ENCODE measurements around the gene CBL. TPM values are rescaled to one million over a fixed set of nuclear protein-coding genes. Genes with fewer than 3 reads are reported as not detected.

CBL gene
- total RNA-seq, 1 donor from 2014 or later, result 6.2 TPM

DNA sequence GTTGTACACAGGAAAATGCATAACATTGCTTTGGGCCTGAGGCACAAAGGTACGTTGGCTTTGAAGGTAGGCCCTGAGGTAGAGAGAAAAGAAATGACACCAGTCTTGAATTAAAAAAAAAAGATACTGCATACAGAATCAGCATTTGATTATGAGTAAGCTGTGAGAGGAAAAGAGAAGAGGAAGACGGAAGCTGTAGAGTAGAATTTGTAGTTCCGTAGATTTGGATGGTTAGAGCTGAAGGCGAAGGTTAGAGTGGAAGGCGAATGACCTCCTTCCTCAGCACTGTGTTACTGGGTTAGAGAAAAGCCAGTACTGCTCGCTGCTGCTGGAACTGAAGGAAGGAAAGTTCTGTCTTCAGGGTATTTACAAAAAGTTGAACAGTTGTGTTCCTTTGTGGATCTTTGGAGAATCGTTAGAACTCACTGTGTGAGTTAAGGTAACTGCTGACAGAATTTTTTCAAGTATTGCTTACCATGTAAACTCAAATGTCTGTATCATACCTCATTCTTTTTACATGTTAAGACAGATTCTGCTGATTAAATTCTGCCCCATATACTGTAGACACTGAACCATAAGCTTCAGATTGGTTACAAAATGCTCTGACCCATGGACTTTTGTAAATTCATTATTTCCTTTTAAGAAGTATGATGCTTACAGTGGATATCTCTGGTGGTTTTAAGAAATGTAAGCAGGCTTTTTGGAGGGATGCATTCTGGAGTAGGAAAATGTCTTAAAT lies 60.5 kb downstream of the CBL start:
- DNase-seq (ENCODE audit: low read depth in 2 of 2), result no peak

DNA sequence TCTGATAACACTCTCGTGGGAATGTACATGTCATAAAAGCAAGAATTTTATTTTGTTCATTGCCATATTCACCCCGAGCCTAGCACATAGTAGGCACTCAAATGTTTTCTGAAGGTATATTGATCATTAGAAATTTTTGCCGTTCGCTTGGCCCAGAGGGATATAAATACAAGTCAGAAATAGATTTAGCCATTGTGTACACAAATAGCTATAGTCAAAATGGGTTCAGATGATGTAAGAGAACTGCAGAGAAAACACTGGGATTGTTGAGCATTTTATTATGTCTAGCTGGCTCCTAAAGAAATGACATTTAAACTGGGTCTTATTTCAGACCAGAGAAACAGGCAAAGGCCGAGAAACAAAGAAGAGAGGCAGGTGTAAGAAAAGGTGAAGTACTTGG lies 61.5 kb downstream of the CBL start:
- DNase-seq (ENCODE audit: low read depth in 2 of 2), result no peak

DNA sequence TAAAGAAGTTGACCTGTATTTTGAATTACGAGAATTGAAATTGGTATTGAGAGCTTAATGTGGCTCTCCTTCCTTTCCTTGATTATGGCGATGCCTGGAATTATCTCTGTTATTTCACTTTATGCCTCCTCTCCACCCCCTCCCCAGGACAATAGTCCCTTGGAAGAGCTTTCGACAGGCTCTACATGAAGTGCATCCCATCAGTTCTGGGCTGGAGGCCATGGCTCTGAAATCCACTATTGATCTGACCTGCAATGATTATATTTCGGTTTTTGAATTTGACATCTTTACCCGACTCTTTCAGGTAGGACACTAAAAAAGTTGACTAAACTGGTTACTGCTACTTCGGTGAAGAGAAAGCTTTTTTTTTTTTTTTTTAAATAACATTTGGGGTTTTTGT lies 67.6 kb downstream of the CBL start:
- DNase-seq (ENCODE audit: low read depth in 2 of 2), result no peak

DNA sequence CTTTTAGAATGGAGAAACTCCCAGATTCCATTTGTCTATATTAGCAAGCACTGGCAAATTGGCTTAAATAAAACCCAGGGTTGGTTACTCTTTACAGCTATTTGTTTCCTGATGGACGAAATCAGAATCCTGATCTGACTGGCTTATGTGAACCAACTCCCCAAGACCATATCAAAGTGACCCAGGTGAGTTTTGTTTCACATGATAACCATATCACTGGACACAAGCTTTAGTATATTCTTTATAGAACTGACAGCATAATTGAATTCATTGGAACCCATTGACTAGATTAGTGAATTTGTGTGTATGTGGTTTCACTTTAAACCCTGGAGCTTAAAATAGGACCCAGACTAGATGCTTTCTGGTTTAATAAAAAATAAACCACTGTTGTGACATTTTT lies 71.5 kb downstream of the CBL start:
- DNase-seq (ENCODE audit: low read depth in 2 of 2), result no peak

DNA sequence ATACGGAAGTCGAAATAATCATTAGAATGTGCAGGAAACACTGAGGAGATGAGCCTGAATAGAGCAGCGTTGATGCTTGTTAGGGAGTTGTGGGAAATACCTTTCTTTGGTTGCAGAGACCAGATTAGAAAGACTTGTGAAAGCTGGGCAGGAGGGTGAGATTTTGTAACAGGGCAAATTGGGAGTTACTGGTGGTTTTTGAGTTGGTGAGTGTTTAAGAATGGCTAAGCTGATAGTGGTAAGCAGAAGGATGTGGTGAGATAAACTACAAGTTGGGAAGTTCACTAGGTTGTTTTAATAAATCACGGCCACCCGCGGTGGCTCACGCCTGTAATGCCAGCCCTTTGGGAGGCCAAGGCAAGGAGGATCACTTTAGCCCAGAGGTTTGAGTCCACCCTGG lies 76.4 kb downstream of the CBL start:
- DNase-seq (ENCODE audit: low read depth in 2 of 2), result no peak

DNA sequence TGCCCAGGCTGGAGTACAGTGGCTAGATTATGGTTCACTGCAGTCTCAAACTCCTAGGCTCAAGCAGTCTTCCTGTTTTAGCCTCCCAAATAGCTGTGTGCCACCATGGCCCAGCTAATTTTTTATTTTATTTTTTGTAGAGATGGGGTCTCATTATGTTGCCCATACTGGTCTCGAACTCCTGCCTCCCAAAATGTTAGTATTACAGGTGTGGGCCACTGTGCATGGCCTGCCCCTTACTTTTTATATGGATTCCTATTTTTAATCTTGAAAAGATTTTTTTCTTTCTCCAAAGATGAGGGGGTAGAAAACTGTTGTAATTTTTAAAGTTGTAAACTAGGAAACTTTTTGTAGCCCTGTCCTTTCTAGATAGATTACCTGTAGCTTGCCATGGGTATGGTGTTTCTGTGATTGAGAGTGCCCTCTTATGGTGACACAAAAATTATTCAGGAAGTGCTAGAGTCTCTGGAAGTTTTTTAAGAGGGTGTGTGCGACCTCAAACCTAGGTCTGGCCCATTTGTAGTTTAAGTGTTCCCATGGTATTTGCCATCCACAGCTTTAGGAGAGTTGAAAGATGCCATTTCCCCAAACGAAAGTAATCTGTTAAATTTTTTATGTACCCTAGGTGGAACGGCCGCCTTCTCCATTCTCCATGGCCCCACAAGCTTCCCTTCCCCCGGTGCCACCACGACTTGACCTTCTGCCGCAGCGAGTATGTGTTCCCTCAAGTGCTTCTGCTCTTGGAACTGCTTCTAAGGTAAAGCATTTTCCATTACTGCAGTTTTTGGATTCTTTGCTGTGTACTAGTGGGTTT lies 78.4 kb downstream of the CBL start:
- peak; percentile 49 to 67 for DNase-seq (ENCODE audit: low read depth in 2 of 2)

DNA sequence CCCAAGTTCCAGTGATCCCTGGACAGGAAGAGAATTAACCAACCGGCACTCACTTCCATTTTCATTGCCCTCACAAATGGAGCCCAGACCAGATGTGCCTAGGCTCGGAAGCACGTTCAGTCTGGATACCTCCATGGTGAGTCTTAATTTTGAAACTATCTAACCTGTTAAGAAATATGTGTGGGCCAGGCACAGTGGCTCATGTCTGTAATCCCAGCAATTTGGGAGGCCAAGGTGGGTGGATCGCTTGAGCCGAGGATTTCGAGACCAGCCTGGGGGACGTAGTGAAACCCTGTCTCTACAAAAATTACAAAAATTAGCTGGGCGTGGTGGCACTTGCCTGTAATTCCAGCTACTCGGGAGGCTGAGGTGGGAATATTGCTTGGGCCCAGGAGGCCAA lies 79.3 kb downstream of the CBL start:
- no peak for DNase-seq (ENCODE audit: low read depth in 2 of 2)

DNA sequence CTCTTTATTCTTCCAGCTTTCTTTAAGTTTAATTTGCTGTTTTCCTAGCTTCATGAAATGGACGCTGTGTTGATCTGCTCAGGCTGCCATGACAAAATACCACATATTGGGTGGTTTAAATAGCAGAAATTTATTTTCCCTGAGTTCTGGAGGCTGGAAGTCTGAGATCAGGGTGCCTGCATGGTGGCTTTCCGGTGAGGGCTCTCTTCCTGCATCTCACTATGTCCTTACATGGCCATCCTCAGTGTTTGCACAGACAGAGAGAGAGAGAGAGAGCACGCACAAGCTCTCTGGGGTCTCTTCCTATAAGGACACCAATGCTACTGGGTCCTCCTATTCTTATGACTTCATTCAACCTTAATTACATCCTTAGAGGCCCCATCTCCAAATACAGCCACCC lies 82.1 kb downstream of the CBL start:
- no peak for DNase-seq (ENCODE audit: low read depth in 2 of 2)

DNA sequence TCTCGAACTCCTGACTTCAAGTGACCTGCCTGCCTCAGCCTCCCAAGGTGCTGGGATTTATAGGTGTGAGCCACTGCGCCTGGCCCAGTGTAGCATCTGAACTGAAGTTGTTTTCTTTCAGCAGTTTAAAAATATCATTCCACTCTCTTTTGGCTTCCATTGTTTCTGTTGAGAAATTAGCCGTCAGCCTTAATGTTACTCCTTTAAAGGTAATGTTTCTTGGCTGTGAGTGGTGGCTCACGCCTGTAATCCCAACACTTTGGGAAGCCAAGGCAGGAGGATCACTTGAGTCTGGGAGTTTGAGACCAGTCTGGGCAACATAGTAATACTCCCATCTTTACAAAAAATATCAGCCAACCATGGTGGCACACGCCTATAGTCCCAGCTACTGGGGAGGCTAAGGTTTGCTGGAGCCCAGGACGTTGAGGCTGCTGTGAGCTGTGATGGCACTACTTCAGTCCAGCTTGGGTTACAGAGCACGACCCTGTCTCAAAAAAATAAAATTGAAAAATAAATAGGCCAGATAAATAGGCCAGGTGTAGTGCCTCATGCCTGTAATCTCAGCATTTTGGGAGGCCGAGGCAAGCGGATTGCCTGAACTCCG lies 84.9 kb downstream of the CBL start:
- DNase-seq (ENCODE audit: low read depth in 2 of 2), result no peak

DNA sequence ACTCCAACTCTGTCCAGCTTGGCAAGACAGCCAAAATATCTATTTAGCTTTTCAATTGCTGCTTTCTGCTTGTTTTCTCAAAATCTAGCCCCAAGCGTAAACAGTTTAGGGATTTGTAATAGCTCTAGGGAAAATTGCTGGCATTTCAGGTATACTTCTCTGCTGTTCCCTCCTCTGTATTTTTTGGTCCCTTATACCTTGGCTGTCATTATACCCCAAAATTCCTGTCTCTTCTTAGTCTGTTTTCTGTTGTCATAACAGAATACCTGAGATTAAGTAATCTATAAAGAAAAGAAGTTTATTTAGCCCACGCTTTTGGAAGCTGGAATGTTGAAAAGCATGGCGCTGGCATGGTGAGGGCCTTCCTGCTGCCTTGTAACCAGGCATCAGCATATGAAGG lies 87.3 kb downstream of the CBL start:
- DNase-seq (ENCODE audit: low read depth in 2 of 2), result no peak

DNA sequence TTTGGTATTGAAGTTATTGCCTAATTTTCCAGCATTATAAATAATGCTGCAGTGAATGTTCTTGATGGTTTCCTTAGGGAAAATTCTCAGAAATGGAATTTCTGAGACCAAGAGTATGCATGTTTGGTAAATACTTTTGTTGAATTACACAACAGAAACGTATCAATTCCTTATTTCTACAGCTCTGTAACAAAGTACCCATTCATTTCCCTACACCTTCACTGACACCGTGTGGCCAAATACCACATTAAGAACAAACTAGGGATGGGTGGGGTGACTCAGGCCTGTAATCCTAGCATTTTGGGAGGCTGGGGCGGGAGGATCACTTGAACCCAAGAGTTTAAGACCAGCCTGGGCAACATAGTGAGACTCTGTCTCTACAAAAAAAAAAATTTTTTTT lies 89.0 kb downstream of the CBL start:
- DNase-seq (ENCODE audit: low read depth in 2 of 2), result no peak

DNA sequence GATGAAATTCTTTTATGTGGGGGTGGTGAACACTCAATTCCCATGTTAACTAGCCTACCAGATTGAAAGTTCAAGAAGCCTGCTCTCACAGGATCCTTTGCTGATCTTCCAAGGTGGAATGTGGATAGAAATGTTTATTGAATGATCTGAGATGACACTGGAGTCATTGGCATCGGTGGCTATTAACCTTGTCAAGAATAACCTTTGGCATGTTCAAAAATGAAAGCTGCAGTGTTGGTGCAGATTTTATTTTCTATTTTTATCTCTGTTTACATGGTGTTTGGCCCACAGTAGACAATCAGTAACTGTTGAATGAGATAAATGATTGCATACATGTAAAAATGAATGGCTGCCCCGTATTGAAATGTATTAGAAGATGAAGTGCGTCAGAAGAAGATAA lies 91.8 kb downstream of the CBL start:
- no peak for DNase-seq (ENCODE audit: low read depth in 2 of 2)

DNA sequence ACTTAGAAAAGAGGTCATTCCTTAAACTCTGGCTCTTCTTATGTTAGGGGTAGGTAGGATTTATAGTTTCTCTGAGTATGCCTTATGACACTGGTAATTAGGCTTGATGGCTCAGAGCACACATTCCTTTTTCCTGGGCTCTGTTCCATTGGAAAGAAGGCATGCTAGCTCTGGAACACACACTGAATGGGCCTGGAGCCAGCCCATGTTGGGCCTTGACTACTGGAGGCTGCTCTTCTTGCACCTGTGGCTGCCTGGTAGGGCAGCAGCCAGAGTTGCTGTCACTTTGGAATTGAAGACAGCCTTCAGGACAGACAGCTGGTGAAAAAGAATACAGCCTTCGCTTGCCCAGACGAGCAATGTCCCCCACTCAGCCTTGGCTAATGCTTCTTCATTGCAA lies 92.6 kb downstream of the CBL start:
- DNase-seq (ENCODE audit: low read depth in 2 of 2), result no peak

DNA sequence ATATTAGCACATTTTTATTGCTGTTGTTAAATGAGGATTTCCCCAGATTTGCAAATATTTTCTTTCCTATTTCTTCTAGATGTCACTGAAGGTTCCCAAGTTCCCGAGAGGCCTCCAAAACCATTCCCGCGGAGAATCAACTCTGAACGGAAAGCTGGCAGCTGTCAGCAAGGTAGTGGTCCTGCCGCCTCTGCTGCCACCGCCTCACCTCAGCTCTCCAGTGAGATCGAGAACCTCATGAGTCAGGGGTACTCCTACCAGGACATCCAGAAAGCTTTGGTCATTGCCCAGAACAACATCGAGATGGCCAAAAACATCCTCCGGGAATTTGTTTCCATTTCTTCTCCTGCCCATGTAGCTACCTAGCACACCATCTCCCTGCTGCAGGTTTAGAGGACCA lies 93.3 kb downstream of the CBL start:
- no peak for DNase-seq (ENCODE audit: low read depth in 2 of 2)

DNA sequence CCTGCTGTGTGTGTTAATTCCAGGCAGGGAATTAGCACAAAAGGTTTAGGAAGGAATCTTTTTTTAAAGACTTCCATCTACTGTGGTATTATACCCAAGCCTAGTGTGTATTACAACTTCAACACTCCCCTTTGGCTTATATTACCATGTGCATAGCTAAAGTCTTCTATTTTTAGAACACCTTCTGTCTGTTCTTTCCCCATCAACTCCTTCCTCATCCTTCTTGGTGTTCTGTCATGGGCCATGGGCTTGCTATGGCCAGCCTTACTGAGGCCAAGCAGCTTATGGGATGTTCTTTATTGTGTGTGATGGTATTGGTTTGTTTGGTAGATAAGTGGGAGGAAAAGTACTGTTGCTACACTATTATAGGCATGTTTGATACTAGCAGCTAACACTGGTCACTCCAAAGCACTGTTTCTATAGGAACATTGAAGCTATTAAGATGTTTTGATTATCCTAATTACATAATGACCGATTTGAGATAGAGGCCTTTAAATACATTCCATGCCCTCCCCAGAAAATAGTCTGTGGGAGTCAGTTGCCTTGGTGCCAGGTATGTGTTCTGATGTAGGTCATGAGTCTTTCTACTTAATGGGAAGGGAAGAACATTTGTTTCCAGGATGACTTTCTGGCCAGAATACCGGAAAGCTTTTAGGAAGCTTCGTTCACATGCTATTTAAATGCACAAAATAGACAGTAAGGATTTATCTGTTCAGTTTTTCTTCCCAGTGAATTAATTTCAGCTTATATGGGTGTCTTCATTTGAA lies 94.2 kb downstream of the CBL start:
- DNase-seq (ENCODE audit: low read depth in 2 of 2), result no peak

DNA sequence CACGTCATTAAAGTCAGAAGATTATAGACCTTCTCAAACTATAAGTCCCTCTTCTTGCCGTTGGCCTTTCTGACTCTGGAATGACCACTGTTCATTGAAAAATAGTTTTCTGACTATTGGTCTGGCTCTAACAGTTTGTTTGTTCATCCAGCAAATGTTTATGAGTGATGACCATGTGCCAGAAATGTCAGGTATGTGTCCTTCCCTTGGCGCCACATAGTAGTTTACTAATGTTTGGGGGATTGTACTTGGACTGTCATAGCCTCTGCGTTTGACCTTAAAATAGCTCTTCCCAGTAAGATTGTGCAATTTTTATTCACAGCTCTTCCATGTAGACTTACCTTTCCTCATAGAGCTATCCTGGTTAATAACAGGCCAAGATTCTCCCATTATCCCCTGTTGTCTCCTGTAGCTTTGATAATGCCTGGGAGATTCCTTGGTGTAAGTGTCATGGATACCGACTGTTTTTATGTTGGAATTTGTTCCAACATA lies 97.1 kb downstream of the CBL start:
- DNase-seq (ENCODE audit: low read depth in 2 of 2), result no peak

DNA sequence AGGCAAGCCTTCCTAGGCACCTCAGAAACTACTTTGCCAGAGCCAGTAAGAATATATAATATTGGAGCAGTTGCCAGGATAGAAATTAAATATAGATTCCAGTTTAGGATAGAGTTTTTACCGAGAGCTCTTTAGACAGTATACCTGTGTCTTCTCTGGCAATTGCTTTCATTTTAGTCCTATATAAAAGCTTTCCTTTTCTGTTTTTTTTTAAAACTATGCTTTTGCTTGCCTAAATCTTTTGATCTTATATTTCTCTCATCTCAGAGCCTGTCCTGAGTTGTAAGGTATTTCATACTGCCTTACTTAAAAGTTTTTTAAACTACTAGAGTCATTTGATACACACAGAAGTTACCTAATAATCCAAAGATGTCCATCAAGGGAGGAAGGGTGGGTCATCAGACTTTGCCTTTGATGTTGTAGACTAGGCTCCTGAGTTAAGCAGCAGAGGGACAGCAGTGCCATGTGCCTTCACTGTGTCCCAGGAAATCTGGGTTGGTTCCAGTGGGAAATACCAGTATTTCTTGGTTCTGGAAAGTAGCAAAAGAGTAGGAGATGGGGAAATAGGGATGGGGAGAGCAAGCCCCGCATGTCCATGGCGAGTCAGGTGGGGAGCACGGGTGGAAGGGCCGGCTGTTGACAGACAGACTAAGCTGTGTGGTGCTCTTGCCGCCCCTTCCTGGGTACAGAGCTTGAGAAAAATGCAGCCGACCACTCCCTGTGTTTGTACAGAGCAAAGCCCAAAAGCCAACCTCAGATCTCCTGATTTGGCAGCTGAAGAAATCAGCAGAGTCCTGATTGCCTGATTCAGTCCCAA lies 99.6 kb downstream of the CBL start:
- DNase-seq (ENCODE audit: low read depth in 2 of 2), result no peak

DNA sequence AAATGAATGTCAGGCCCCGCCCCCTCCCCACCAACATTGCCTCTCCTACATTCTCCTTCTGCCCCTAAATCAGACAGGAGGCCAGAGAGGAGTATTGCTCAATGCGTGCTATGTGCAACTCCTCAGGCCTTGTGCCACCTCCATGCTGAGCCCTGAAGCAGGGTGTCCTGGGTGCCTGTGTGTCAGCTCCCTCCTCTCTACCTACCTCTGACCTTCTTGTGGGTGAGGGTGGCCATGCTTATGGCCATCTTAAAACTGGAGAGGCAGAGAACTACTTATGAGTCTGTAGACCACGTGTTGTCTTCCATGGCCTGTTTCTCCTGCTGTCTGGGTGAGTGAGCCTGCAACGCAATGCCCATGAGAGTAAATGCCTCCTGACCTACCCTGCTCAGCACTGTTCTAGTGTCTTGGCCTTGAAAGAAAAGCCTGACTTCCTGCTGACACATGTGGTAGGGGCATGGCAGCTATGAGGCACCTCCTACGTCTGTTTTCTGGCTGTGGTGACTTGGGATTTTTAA lies 100.3 kb downstream of the CBL start:
- peak in 1 of 2 donors; percentile 66 for DNase-seq (ENCODE audit: low read depth in 2 of 2)

DNA sequence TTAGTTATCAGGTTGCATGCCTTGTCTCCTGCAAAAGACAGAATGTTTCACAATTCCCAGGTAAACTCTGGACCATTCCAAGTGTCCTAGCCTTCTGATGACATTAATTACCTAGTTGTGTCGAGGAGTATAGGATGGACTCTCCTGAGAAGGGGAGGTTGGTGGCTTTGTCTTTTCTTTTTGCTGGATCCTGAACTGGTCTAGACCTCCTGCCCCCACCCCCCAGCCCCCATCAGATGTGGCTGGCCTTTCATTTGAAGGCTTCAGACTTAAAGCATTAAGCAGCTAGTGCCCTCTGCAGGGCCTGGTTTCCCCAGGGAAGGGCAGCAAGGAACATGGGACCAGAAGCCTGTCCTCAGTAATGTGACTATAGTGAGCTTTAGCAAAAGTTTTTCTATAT lies 101.1 kb downstream of the CBL start:
- DNase-seq (ENCODE audit: low read depth in 2 of 2), result peak in 1 of 2 donors; percentile 50

DNA sequence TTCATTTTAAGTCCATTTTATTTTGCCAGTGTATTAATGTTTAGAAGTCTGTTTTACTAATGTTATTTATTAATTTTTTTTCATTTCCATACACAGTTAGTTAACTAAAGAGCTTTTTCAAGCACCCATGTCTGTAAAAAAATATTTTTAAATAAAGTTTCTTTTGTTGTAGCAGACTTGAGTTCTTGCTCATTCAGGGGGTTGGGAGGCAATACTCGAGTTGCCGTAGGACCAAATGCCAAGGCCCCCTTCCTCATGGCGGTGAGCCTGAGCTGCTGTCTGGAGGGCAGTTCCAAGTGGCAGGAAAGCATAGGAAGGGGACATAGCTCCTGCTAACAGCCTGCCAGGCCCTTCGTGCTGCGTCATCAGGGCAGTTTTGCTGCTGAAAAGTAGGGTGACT lies 101.8 kb downstream of the CBL start:
- no peak for DNase-seq (ENCODE audit: low read depth in 2 of 2)

DNA sequence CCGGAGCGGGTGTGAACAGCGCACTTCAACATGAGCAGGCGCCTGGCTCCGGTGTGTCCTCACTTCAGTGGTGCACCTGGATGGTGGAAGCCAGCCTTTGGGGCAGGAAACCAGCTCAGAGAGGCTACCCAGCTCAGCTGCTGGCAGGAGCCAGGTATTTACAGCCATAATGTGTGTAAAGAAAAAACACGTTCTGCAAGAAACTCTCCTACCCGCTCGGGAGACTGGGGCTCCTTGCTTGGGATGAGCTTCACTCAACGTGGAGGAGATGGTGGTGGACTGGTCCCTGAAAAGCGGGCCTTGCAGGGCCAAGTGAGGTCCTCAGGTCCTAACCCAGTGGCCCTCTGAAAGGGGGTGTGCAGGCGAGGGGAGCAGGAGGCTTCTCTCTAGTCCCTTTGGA lies 103.3 kb downstream of the CBL start:
- no peak for DNase-seq (ENCODE audit: low read depth in 2 of 2)
